HG02970 (cell line): ENCODE results near the gene CCL17.
"Not testable (repeated sequence)": the region's sequence is repeated elsewhere in the genome, so short reads cannot be mapped to it uniquely, and the experiment has no call there.

Experiments used
- ATAC-seq: cut with Tn5 transposase; IDR thresholded peaks from one replicate; pipeline ENCODE4 v1.9.1; 2021; ENCODE audit warnings: mild to moderate bottlenecking, moderate library complexity, moderate number of reproducible peaks; ENCODE audit not compliant: unreplicated experiment, low FRiP score

Gene CCL17

DNA sequence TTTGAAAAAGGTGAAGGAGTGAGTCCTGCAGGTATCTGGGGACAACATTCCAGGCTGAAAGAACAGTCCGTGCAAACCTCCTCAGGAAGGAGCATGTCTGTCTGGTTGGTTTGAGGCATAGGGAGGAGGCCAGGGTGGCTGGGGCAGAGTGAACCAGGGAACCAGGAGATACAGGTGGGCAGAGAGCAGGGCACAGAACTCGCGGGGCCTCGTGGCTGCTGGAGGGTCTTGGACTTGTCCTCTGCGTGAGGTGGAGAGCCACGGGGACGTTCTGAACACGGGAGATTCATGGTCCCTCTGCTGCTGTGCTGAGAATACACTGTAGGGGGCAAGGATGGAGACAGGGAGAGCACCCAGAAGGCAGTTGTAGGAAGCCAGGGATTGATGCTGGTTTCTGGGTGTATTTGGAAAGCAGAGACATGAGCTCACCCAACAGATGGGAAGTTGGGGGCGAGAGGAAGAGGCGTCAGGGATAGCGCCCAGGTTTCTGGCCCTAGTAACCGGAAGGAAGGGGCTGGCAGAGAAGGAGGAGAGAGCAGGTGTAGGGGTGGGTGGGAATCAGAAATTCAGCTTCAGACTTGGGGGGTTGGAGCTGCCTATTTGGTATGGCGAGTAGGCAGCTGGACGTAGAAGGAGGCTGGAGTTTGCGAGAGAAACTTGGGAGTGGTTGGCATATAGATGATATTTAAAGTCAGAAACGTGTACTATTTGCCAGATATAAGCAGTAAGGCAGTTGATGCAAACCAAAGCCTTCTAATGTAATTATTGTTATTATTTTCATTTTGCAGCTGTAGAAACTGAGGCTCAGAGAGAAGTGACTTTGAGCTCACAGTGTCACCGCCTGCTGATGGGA lies at the start of gene CCL17:
CCL17 (plus strand) TSS at position 803 of the 853 bp plus-strand sequence. CDS start 9,166 bp downstream, outside the sequence.
- no peak for ATAC-seq

DNA sequence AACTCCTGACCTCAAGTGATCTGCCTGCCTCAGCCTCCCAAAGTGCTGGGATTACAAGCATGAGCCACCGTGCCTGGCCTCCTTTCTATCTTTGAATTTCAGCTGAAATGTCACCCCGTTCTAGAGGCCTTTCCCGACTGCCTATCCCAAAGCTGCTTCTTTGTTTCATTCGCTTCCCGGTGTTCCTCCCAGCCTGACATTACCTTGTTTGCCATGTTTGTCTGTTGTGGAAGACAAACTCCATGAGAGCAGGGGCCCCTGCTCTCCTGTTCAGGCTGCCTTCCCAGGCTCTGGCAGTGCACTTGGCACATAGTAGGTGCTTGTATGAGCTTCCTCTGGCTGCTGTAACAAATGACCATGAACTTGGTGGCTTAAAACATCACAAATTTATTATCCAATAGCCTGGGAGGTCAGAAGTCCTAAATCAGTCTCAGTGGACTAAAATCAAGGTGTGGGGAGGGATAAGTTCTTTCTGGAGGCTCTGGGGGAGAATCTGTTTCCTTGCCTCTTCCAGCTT lies 48.6 kb upstream of the CCL17 start:
- no peak for ATAC-seq

DNA sequence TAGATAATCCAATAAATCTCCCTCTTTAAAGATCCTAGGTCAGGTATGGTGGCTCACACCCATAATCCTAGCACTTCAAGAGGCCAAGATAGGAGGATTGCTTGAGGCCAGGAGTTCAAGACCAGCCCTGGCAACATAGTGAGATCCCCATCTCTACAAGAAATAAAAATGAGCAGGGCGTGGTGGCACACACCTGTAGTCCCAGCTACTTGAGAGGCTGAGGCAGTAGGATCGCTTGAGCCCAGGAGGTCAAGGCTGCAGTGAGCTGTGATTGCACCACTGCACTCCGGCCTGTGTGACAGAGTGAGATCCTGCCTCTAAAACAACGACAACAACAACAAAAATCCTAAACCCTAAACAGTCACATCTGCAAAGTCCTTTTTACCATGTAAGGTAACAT lies 48.0 kb upstream of the CCL17 start:
- ATAC-seq, result no peak

DNA sequence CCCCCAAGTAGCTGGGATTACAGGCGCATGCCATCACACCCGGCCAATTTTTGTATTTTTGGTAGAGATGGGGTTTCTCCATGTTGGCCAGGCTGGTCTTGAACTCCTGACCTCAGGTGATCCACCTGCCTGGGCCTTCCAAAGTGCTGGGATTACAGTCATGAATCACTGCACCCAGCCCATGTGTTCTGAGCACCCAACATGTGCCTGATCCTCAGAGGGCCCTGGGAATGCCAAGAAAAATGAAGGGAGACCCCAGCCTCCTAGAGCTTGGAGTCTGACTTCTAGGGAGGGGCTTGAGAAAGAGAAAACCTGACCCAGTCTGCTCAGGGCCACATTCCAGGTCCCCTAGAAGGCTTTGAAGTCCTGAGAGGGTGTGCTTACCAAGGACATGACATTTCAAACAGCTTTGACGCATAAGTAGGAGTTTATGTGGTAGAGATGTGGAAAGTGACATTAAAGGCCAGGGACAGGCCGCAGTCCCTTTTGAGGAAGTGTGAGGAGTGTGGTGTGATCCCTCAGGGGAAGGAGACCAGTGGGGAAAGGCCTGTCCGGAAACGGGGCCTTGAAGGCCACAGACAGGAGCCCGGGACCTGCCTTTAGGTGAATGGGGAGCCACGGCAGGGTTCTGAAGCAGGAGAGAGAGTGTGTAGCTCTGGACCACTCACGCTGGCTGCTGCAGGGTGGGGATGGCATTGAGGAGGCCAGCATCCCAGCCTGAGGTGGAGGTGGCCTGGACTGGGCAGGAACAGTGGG lies 47.1 kb upstream of the CCL17 start:
- no peak for ATAC-seq

DNA sequence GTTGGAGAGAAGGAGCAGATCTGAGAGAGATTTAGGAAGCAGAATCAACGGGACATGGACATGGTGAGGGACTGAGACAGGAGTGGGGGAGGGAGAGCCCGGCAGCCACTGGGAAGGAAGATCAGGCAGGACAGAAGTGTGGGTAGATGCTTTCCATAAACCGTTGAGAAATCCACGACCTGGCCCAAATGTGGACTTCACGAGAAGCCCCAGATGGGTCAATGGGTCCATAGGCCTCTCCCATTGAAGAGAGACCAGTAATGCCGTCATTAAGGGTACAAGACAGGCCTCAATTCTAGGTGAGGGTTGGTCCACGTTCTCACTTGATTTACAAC lies 46.5 kb upstream of the CCL17 start:
- ATAC-seq, result no peak

DNA sequence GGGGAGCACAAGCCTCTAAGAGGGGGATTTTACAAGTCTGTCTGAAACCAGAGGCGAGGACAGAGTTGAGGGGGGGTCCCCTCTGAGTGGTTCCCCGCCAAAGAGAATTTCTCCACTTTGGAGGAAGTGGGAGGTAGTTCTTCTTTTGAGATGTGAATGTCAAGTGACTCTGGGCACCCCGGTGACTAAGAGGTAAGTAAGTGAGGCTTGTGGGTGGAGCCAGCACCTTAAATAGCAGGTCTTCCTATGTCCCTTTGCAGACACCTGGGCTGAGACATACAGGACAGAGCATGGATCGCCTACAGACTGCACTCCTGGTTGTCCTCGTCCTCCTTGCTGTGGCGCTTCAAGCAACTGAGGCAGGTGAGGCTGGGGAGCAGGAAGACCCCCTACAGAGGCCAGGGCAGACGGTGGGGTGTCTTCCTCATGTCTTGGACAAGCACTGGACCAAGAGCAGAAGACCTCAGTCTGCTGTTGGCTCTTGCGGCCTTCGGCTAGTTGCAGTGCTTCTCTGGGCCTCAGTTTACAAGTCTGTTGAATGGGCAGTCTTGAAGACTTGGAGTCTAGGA lies 46.0 kb upstream of the CCL17 start, which contains the start of gene CCL22:
CCL22 (plus strand) TSS at position 257 of the 569 bp plus-strand sequence; CDS start at position 291, 34 bp downstream.
- no peak for ATAC-seq

DNA sequence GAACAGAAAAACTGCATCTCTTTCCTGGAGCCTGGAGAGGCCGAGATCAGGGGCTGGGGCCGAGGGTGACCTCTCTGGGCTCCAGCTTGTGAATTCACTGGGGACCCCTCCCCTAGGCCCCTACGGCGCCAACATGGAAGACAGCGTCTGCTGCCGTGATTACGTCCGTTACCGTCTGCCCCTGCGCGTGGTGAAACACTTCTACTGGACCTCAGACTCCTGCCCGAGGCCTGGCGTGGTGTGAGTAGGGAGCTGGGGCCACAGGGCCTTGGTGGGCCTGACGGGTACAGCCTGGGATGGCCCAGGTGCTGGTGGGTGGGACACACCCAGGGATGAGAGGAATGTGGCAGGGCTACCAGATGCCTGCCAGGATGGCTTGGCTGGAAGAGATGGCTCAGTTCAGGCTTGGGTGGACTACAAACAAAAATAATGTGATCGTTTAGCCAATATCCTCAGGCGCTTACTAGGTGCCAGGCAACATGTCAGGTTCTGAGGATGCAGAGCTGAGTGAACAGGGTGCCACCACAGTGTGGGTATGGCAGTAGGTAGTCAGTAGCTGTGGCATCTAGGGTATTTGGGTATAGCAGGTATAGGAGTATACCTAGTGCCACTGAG lies 44.1 kb upstream of the CCL17 start:
- ATAC-seq, result no peak

DNA sequence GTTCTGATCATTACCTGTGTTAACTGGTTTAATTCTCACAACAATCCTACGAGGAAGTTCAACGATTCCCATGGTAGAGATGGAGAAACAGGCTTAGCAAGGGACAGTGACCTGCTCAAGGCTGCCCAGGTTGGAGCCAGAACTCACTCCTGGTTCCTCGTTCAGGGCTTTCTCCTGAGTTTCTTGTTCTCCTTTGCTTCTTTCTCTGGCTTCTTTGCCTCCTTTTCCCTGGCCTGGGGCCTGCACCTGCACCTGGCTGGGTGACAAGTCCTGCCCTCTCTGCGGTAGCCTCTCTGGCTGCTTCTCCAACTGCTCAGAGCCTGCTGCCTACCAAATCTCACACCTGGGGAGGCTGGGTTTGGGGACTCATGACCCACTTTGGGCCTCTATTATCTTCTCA lies 43.2 kb upstream of the CCL17 start:
- no peak for ATAC-seq

DNA sequence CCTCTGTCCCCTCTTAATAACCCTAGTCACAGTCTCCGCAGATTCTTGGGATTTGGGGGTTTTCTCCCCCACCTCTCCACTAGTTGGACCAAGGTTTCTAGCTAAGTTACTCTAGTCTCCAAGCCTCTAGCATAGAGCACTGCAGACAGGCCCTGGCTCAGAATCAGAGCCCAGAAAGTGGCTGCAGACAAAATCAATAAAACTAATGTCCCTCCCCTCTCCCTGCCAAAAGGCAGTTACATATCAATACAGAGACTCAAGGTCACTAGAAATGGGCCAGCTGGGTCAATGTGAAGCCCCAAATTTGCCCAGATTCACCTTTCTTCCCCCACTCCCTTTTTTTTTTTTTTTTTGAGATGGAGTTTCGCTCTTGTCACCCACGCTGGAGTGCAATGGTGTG lies 40.4 kb upstream of the CCL17 start:
- no peak for ATAC-seq

DNA sequence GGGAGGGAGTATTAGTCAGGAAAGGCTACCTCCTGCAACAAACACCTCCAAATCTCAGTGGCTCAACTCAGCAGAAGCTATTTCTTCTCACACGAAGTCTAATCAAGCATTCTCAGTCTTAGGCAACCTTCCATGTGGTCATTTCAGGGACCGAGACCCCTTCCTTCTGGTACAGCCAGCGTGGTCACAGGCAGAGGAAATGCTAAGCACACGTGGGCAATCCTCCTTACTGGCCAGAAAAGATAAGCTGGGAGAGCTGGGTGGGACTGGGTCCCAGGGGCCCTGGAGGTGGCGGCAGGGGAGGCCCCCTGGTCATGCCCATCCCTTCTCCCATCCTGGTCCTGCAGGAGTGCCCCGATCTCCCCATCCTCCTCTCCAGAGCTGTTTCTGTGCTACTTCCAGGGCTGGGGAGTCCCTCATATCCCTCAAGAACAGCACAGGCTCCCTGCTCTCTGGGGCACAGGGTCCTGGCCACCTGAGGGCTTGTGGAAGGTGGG lies 38.0 kb upstream of the CCL17 start:
- no peak for ATAC-seq

DNA sequence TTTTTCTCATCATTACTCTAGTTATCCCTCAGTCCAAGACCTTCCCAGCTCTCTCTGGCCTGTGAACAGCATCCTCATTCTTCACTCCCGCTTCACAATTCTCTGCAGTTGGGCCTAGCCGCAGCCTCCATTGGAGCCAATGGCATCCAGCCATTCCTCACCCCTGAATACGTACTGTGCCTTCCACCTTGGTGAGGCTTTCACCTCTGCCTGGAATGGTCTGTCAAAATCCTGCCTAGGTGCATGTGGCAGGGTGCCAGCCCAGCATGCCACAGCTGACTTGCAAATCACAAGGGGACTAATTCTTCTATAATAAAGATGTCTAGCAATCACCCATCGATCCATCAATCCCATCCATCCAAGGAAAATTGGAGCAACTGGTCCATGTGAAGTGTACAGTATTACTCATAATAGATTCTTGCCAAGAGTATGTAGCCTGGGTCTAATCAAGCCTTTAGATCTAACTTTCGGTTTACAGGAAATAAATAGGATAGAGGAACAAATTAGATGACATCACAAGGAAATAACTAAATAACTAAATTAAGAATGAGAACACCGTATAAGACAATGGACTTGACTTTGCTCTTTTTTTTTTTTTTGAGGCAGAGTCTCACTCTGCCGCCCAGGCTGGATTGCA lies 37.3 kb upstream of the CCL17 start:
- ATAC-seq, result no peak

DNA sequence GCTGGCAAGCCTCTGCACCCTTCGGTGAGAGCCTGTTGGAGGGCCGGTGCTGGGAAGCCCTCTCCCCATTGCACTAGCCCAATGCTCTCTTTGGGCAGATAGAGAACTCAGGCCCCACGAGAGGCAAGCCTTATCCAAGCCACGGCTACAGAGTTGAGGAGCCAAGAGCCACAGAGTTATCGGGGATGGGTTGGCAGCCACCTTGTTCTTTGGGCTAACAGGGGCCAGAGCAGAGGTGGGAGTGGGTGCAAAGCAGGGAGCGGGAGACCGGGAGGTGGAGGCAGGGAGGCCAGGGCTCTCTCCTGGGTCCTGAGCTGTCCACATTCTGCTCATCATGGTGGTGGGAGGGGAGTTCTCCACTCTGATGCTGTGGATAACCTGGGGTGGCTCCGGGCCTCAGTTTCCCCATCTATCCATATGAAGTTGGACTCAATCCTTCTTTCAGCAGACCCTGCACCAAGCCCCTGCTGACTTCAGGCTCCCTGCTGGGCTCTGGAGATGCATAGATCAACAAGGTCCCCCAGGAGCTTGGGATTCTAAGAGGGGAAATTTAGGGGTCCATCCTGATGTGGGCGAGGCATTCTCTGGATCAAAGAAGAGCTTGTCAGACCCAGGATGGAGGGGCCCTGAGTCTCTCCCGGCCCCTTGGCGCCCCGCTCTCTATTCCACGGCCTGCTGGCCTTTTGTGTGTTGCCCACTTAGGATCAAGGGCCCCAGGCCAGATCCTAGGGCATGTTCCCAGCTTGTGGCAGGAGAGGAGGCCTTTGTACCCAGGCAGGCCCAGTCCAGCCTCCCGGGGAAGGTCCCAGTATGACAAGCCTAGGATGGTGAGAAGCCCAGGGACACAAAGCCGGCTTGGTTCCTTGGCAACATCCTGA lies 32.8 kb upstream of the CCL17 start:
- ATAC-seq, result no peak

DNA sequence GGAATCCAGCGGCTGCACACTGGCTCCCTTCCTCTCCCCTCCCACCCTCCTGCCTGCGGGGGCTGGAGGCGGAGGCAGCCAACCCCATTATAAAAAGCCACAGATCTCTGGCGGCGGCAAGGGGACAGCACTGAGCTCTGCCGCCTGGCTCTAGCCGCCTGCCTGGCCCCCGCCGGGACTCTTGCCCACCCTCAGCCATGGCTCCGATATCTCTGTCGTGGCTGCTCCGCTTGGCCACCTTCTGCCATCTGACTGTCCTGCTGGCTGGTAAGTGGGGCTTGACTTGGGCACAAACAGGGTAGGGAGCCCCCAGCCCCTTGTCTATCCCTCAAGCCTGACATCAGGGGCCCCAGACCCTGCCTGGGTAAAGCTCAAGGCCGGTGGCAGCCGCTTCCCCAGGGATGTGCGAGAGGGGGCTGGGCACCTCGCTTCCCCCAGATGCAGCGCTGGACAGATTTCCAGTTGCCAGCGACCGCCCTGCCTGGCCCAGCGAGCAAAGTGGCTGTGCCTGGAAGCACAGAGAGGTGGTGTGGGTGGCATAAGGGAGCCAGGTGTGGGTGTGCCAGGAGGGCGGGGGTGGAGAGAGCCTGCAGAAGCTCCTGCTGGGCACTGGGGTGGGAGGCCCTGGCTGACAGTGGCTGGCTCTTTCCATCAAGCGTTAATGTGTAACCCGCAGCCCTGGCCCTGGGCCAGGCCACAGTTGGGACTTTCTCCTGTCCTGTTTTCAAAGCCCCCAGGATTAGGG lies 32.0 kb upstream of the CCL17 start, which contains the start of gene CX3CL1:
CX3CL1 (plus strand) TSS at position 119 of the 745 bp plus-strand sequence; CDS start at position 198, 79 bp downstream.
- no peak for ATAC-seq

DNA sequence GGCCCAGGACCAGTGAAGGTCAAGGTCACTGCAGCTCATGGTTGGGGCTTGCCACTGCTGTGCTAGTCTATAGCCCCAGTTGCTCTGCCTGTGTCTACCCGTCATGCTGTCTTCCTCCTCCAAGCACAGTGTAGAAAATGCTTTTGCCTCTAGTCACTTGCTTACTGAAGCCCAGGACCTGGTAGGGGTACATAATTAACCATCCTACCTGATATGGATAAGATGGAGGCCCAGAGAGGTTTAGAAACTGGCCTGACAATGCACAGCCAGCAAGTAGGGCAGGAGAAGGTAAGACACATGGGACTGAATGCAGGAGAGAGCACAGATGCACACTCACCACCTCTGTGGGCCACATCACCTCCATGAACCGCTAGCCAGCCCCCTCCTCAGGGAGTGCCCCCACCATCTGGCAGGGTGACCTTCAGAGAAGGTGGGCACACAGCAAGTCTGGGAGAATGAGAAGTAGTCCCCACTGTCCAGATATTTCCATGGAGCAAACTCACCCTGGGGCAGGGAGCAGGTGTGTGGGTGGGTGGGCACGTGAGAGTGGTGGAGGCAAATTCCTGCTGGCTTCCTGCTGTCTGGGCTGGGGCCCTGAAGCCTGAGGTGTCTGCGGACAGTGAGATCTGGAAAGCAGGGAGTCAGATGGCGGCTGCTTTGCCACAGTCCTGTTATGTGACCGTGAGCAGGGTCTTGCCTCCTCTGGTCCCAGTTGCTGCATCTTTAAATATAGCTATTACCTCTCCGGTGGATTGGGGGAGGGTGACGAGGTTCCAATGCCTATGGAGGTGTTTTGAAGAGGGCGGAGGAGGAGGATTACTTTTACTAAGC lies 31.2 kb upstream of the CCL17 start:
- ATAC-seq, result no peak

DNA sequence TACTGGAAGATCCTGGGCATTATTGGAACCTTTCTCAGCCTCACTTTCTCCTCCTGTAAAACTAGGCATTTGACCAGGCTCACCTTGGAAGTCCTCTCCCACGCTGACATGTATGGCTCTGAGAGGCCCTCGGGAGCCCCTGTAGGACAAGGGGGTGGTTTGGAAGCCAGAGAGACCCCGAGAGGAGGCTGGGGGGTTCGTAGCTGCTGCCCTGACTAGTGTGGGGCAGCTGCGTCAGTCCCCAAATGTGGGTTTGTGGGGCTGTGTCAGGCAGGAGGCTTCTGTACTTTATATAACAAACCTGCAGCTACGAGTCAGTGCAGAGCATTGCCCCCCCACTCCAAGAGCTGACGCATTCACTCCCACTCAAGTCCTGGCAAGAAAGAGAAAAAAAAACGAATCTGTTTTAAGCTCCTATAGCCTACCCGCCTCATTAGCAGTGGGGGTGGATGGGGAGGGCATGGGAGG lies 30.5 kb upstream of the CCL17 start:
- no peak for ATAC-seq

DNA sequence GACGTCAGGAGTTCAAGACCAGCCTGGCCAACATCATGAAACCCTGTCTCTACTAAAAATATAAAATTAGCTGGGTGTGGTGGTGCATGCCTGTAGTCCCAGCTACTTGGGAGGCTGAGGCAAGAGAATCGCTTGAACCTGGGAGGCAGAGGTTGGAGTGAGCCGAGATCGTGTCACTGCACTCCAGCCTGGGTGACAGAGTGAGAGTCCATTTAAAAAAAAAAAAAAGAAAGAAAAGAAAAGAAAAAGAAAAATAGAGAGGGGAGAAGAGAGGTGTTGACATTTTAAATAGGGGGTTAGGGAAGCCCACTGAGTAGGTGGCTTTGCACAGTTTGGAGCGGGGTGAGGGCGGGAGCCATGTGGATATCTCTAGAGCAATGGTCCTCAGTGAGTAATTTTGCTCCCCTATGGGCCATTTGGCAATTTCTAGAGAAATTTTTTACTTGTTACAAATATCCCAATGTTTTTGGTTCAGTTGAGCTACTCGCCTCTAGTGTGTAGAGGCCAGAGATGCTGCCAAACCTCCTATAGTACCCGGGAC lies 29.6 kb upstream of the CCL17 start:
- ATAC-seq, result not testable (repeated sequence)

DNA sequence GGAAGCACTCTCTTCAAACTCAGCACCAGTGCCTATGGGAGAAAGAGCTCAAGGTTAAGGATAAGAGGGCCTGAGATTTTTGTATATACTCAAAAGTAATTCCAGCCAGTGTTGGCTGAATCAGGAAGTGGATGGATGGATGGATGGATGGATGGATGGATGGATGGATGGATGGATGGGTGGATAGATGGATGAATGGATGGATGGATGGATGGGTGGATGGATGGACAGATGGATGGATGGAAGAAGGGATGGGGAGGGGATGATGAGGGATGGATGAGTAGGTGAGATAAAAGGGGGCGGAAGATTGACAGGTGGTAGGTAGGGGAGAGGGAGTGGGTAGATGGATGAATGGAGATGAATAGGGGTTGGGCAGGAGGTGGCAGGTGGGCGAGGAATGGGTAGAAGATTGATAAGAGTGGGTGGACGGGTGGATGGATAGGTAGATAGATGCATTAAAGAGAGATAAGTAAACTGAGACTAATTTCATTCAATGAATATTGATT lies 28.2 kb upstream of the CCL17 start:
- ATAC-seq, result no peak
